Epidermal melanocyte (primary cell): Measurements from ENCODE around the gene HOXA4.

Source experiments
- DNase-seq: peaks from one replicate; pipeline ENCODE4 v3.0.0; 2011; ENCODE audit warnings: low spot score; ENCODE audit not compliant: insufficient read length

Gene HOXA4

GRCh38 chr7:27133409-27134231, 3.1 kb upstream of the HOXA4 start:
- no peak for DNase-seq

- no peak for DNase-seq
Observed at GRCh38 chr7:27132978-27133377, 2.4 kb upstream of the HOXA4 start.

- DNase-seq: no peak
Observed at GRCh38 chr7:27132214-27132613, 1.7 kb upstream of the HOXA4 start.

- DNase-seq: no peak
Observed at GRCh38 chr7:27131390-27131819, 848 bp upstream of the HOXA4 start.

GRCh38 chr7:27129729-27130539, 623 bp downstream of the HOXA4 start:
- DNase-seq: no peak

GRCh38 chr7:27128776-27129728, 1.5 kb downstream of the HOXA4 start:
- DNase-seq: no peak

- DNase-seq: no peak
Observed at GRCh38 chr7:27128034-27128433, 2.5 kb downstream of the HOXA4 start.

- DNase-seq: no peak
Observed at GRCh38 chr7:27126596-27127327, 3.8 kb downstream of the HOXA4 start.

- no peak for DNase-seq
Observed at GRCh38 chr7:27125986-27126394, 4.6 kb downstream of the HOXA4 start.

- DNase-seq: no peak
Observed at GRCh38 chr7:27124902-27125689, 5.5 kb downstream of the HOXA4 start.

GRCh38 chr7:27124096-27124901, 6.3 kb downstream of the HOXA4 start:
- DNase-seq: no peak

GRCh38 chr7:27123477-27124053, 7.0 kb downstream of the HOXA4 start:
- no peak for DNase-seq

- peak; percentile 95 for DNase-seq
Observed at GRCh38 chr7:27123007-27123476, 7.5 kb downstream of the HOXA4 start.

GRCh38 chr7:27122077-27122910, 8.3 kb downstream of the HOXA4 start:
- DNase-seq: no peak

- DNase-seq: no peak
Observed at GRCh38 chr7:27121684-27122076, 8.9 kb downstream of the HOXA4 start.

- DNase-seq: no peak
Observed at GRCh38 chr7:27119412-27119911, 11.1 kb downstream of the HOXA4 start.

- no peak for DNase-seq
Observed at GRCh38 chr7:27118580-27118979, 12.0 kb downstream of the HOXA4 start.
